Measurements from ENCODE around the gene UBE2J2. TPM values are rescaled to one million over a fixed set of nuclear protein-coding genes. Genes with fewer than 3 reads are reported as not detected.

Gene UBE2J2
- total and polyA plus RNA-seq, 2 of the 8 experiments (the other 6 are each of a cell fraction or from before 2014, with no cell fraction given), result 33.6 to 67.9 TPM

GRCh38 chr1:1232796-1233566 lies 40.7 kb downstream of the UBE2J2 start:
- H3K23ac ChIP-seq (ENCODE audit: insufficient read length), result no peak overlapping the region
- H2BK12ac ChIP-seq (ENCODE audit: low read depth, low read length), result 0 out of 2 replicates have a peak overlapping the region, but pooled peaks have one; percentile 17
- H2BK20ac ChIP-seq (ENCODE audit: low read length), result no peak overlapping the region
- TF ChIP-seq RXRA (IDR thresholded peaks at IDR 0.05; ENCODE audit: insufficient read depth, low read depth, low read length), result no peak
- TF ChIP-seq GABPA (IDR thresholded peaks at IDR 0.05; ENCODE audit: borderline replicate concordance, insufficient read depth, low read length), result peak; percentile 13; the same call in 1 of the 2 replicates
- H3K14ac ChIP-seq (ENCODE audit: insufficient read length), result no peak overlapping the region
- POLR2A ChIA-PET (ENCODE audit: partially characterized antibody), result interaction anchor here (1.0 to 2.1 kb wide), 3 partner anchors 14 to 23 kb away, joined by 3 to 7 read pairs (median 6); partner anchors contain the start of gene C1QTNF12
- H2BK15ac ChIP-seq (ENCODE audit: low read length), result no peak overlapping the region
- no peak overlapping the region for H3K18ac ChIP-seq (ENCODE audit: extremely low read depth, low read length)
- peaks cover 7% of the 10 kb centered on the region for H3K23me2 ChIP-seq (ENCODE audit: low read depth, low read length)
- CTCF ChIA-PET (ENCODE audit: partially characterized antibody), result interaction anchor here (1.1 kb wide), 1 partner anchor 63 kb away, joined by 3 read pairs; no protein-coding TSS in a partner anchor
- peak overlapping the region; percentile 25; the same call in 1 of the 2 replicates for H2AK5ac ChIP-seq (ENCODE audit: low read depth, low read length)
- 95% methylated on average over 57 of the region's 98 CpGs; no CpG with 5 or more reads in 1 of the 2 experiments for WGBS, 2 experiments (ENCODE audit: extremely low coverage in 1 of 2, insufficient coverage in 1 of 2, insufficient read length in 1 of 2, insufficient replicate concordance in 2 of 2, low coverage in 1 of 2, low lambda C conversion rate in 2 of 2, missing lambda C conversion rate in 1 of 2)
- H2AFZ ChIP-seq (ENCODE audit: low read length), result no peak overlapping the region
- peak overlapping the region; percentile 91 for H3K4ac ChIP-seq (replicated peaks; ENCODE audit: insufficient read length, low read depth, low read length)
- H3K79me2 ChIP-seq (ENCODE audit: control insufficient read depth in 1 of 2, insufficient read depth in 2 of 2, low read length in 2 of 2), result peaks cover 6 to 34% of the 10 kb centered on the region in 2 experiments; a peak in 3 of 4 replicates
- peaks cover 2 to 15% (median 4%) of the 10 kb centered on the region in 4 experiments; a peak in 4 of 8 replicates for H3K36me3 ChIP-seq (ENCODE audit: control insufficient read depth in 2 of 4, insufficient read depth in 4 of 4, low read length in 3 of 4)
- H4K8ac ChIP-seq (ENCODE audit: extremely low read depth, insufficient read depth, low read length), result peak overlapping the region; percentile 57; the same call in 1 of the 2 replicates
- H3K9ac ChIP-seq (replicated peaks in 1 of 4; ENCODE audit: extremely low read depth in 1 of 4, low read depth in 3 of 4, low read length in 3 of 4), result peak overlapping the region in 1 of 4 experiments; percentile 59; a peak in 2 of 7 replicates
- H3K27ac ChIP-seq (ENCODE audit: low read depth, low read length), result no peak overlapping the region
- DNase-seq (ENCODE audit: low read depth in 1 of 2, low spot score in 2 of 2) (no peak), FAIRE-seq (no peak)
- H2BK5ac ChIP-seq (ENCODE audit: low read depth, low read length), result no peak overlapping the region
- H3K56ac ChIP-seq (replicated peaks; ENCODE audit: insufficient read length, low read depth, low read length), result no peak overlapping the region
- H3K79me1 ChIP-seq (ENCODE audit: low read depth, low read length), result peaks cover 33% of the 10 kb centered on the region
- H2BK120ac ChIP-seq (replicated peaks; ENCODE audit: low read depth, low read length), result no peak overlapping the region
- no peak overlapping the region for H4K5ac ChIP-seq (ENCODE audit: insufficient read length, low read depth, low read length)
- peak overlapping the region; percentile 25 to 63; a peak in 2 of 4 replicates for H3K4me2 ChIP-seq (ENCODE audit: insufficient read depth in 1 of 2, low read depth in 2 of 2, low read length in 2 of 2)
- no peak overlapping the region for H4K91ac ChIP-seq (replicated peaks; ENCODE audit: insufficient read length, low read length)
- peaks cover 0 to 9% of the 10 kb centered on the region in 2 experiments; a peak in 2 of 4 replicates for H3K9me3 ChIP-seq (ENCODE audit: insufficient read depth in 2 of 2, low read depth in 1 of 2, low read length in 1 of 2)
- H3K27me3 ChIP-seq (replicated peaks in 1 of 4; ENCODE audit: control insufficient read depth in 3 of 4, extremely low read depth in 1 of 4, insufficient read depth in 3 of 4, low read length in 3 of 4), result no peaks in the 10 kb centered on the region; a peak in 1 of 7 replicates
- H3K4me3 ChIP-seq (ENCODE audit: extremely low read depth in 1 of 4, insufficient read depth in 2 of 4, low read depth in 3 of 4, low read length in 4 of 4), result peak overlapping the region; percentile 6 to 46 (median 18); a peak in 5 of 8 replicates
- H4K20me1 ChIP-seq (replicated peaks in 1 of 2; ENCODE audit: control insufficient read depth in 1 of 2, insufficient read depth in 2 of 2, low read length in 2 of 2), result peaks cover 2 to 21% of the 10 kb centered on the region in 2 experiments
- peaks cover 0 to 12% (median under 1%) of the 10 kb centered on the region in 4 experiments; a peak in 4 of 7 replicates for H3K4me1 ChIP-seq (replicated peaks in 1 of 4; ENCODE audit: control insufficient read depth in 3 of 4, insufficient read depth in 4 of 4, low read length in 3 of 4)

Measured in H1 (cell line).